Measurements from ENCODE around the gene RAB3A. TPM values are rescaled to one million over a fixed set of nuclear protein-coding genes. Genes with fewer than 3 reads are reported as not detected.
A peak's percentile ranks its signal among the peaks of the same experiment; 100 is the strongest.

RAB3A gene
- total RNA-seq, 1 experiment from 2014 or later = 6.7 TPM

GRCh38 chr19:18194554-18195238 lies 9.1 kb downstream of the RAB3A start:
- Histone ChIP-seq H3K9ac (ENCODE audit: low read length) (no peak overlapping the region; the same call in 1 of the 2 replicates), H3K9me3 (ENCODE audit: low read length) (no peaks in the 10 kb centered on the region), H3K36me3 (ENCODE audit: low read depth, low read length) (no peaks in the 10 kb centered on the region), H2AFZ (ENCODE audit: low read length) (peak overlapping the region; percentile 64; the same call in 1 of the 2 replicates), H4K20me1 (ENCODE audit: low read length) (no peaks in the 10 kb centered on the region), H3K4me3 (ENCODE audit: low read length) (peak overlapping the region; percentile 85), H3K27ac (ENCODE audit: low read length) (no peak overlapping the region), H3K27me3 (ENCODE audit: low read length) (no peaks in the 10 kb centered on the region), H3K79me2 (ENCODE audit: low read length) (peaks cover 7% of the 10 kb centered on the region), H3K4me2 (ENCODE audit: low read length) (peak overlapping the region; percentile 92), H3F3A (ENCODE audit: low read length, unreplicated experiment) (no peaks in the 10 kb centered on the region), H3K9me2 (replicated peaks; ENCODE audit: low read length) (no peaks in the 10 kb centered on the region), H3K4me1 (ENCODE audit: insufficient read depth, low read length) (peaks cover 13% of the 10 kb centered on the region)
- intact Hi-C loops (cut with micrococcal nuclease) = no loop called here
- ATAC-seq (no peak), DNase-seq (peak; percentile 33)
- CTCF ChIA-PET = interaction anchor here (0.6 kb wide), 1 partner anchor 81 kb away, joined by 3 read pairs; no protein-coding TSS in a partner anchor
- POLR2A ChIA-PET (ENCODE audit: unreplicated experiment) = interaction anchor here (0.7 kb wide), 1 partner anchor 81 kb away, joined by 22 read pairs; no protein-coding TSS in a partner anchor
- TF ChIP-seq EZH2phosphoT487 (IDR thresholded peaks at IDR 0.05; ENCODE audit: borderline replicate concordance, low read length) = no peak
- no peak for TF ChIP-seq EZH2 (IDR thresholded peaks at IDR 0.05; ENCODE audit: low read length, unreplicated experiment)
- TF ChIP-seq, protein P1, sequence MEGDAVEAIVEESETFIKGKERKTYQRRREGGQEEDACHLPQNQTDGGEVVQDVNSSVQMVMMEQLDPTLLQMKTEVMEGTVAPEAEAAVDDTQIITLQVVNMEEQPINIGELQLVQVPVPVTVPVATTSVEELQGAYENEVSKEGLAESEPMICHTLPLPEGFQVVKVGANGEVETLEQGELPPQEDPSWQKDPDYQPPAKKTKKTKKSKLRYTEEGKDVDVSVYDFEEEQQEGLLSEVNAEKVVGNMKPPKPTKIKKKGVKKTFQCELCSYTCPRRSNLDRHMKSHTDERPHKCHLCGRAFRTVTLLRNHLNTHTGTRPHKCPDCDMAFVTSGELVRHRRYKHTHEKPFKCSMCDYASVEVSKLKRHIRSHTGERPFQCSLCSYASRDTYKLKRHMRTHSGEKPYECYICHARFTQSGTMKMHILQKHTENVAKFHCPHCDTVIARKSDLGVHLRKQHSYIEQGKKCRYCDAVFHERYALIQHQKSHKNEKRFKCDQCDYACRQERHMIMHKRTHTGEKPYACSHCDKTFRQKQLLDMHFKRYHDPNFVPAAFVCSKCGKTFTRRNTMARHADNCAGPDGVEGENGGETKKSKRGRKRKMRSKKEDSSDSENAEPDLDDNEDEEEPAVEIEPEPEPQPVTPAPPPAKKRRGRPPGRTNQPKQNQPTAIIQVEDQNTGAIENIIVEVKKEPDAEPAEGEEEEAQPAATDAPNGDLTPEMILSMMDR (conservative IDR thresholded peaks at IDR 0.05; ENCODE audit: low read depth, low read length) = no peak
- no TSS peak for BruUV-seq (replicated peaks)

GRCh38 chr19:18194181-18194530 lies 9.7 kb downstream of the RAB3A start:
- no peak overlapping the region for H3K27ac ChIP-seq (ENCODE audit: low read length)
- POLR2A ChIA-PET (ENCODE audit: unreplicated experiment) = no interaction called here

More at GRCh38 chr19:18194181-18194530, 9.7 kb downstream of the RAB3A start:
- BruUV-seq (replicated peaks) = no TSS peak
- intact Hi-C loops (cut with micrococcal nuclease) = no loop called here
- peaks cover 13% of the 10 kb centered on the region for H3K4me1 ChIP-seq (ENCODE audit: insufficient read depth, low read length)
- TF ChIP-seq EZH2 (IDR thresholded peaks at IDR 0.05; ENCODE audit: low read length, unreplicated experiment) = no peak
- TF ChIP-seq, protein P1 (conservative IDR thresholded peaks at IDR 0.05; ENCODE audit: low read depth, low read length) = no peak
- no peak for TF ChIP-seq EZH2phosphoT487 (IDR thresholded peaks at IDR 0.05; ENCODE audit: borderline replicate concordance, low read length)
- peak overlapping the region; percentile 92 for H3K4me2 ChIP-seq (ENCODE audit: low read length)
- H3K79me2 ChIP-seq (ENCODE audit: low read length) = peaks cover 7% of the 10 kb centered on the region
- no peaks in the 10 kb centered on the region for H3K9me3 ChIP-seq (ENCODE audit: low read length)
- no peaks in the 10 kb centered on the region for H3K36me3 ChIP-seq (ENCODE audit: low read depth, low read length)
- H3K9me2 ChIP-seq (replicated peaks; ENCODE audit: low read length) = no peaks in the 10 kb centered on the region
- no peaks in the 10 kb centered on the region for H4K20me1 ChIP-seq (ENCODE audit: low read length)
- CTCF ChIA-PET = no interaction called here
- no peak for ATAC-seq
- H3K9ac ChIP-seq (ENCODE audit: low read length) = peak overlapping the region; percentile 83
- no peaks in the 10 kb centered on the region for H3F3A ChIP-seq (ENCODE audit: low read length, unreplicated experiment)
- H3K27me3 ChIP-seq (ENCODE audit: low read length) = no peaks in the 10 kb centered on the region
- no peak for DNase-seq
- H3K4me3 ChIP-seq (ENCODE audit: low read length) = peak overlapping the region; percentile 85
- H2AFZ ChIP-seq (ENCODE audit: low read length) = peak overlapping the region; percentile 64; the same call in 1 of the 2 replicates
